ENCODE data around the gene NAXD. TPM values are rescaled to one million over a fixed set of nuclear protein-coding genes. Genes with fewer than 3 reads are reported as not detected.
"Not testable (repeated sequence)": the region's sequence is repeated elsewhere in the genome, so short reads cannot be mapped to it uniquely, and the experiment has no call there.

NAXD gene
- total RNA-seq, 1 donor from 2014 or later, result 17.7 TPM

- Histone ChIP-seq H3K27ac (no peak overlapping the region), H3K4me2 (no peak overlapping the region), H3K79me2 (ENCODE audit: low read depth) (no peaks in the 10 kb centered on the region), H3F3A (ENCODE audit: low read depth) (peaks cover 12% of the 10 kb centered on the region), H3K4me1 (peaks cover 5% of the 10 kb centered on the region), H3K9me3 (ENCODE audit: low read depth) (no peaks in the 10 kb centered on the region), H3K9ac (no peak overlapping the region), H2AFZ (replicated peaks) (no peak overlapping the region), H3K27me3 (no peaks in the 10 kb centered on the region), H4K20me1 (ENCODE audit: low read depth) (no peaks in the 10 kb centered on the region), H3K36me3 (no peaks in the 10 kb centered on the region), H3K4me3 (no peak overlapping the region)
- peaks cover 15% of the 10 kb centered on the region for H3K9me3 Mint-ChIP-seq
- H3K27ac Mint-ChIP-seq, result no peak overlapping the region
- peaks cover 6% of the 10 kb centered on the region for H3K4me1 Mint-ChIP-seq
- H3K4me3 Mint-ChIP-seq, result no peak overlapping the region
- peaks cover 4% of the 10 kb centered on the region for H3K36me3 Mint-ChIP-seq
- H3K27me3 Mint-ChIP-seq (ENCODE audit: insufficient read depth, low read depth), result peaks cover 7% of the 10 kb centered on the region
- no peak for DNase-seq (ENCODE audit: low spot score)
- TF ChIP-seq CTCF (IDR thresholded peaks at IDR 0.05) (no peak), EZH2 (IDR thresholded peaks at IDR 0.05) (no peak), EZH2phosphoT487 (IDR thresholded peaks at IDR 0.05) (no peak)
These were observed 10.2 kb upstream of the NAXD start for GRCh38 chr13:110605132-110605531.

GRCh38 chr13:110606281-110606680, 9.1 kb upstream of the NAXD start:
- H3F3A ChIP-seq (ENCODE audit: low read depth), result peaks cover 12% of the 10 kb centered on the region
- not testable (repeated sequence) for DNase-seq (ENCODE audit: low spot score); H3K4me1 ChIP-seq; H3K9me3 ChIP-seq (ENCODE audit: low read depth); H3K36me3 ChIP-seq; H3K4me3 Mint-ChIP-seq; H4K20me1 ChIP-seq (ENCODE audit: low read depth); H3K4me3 ChIP-seq; H3K27me3 ChIP-seq; H2AFZ ChIP-seq (replicated peaks); H3K27ac ChIP-seq; H3K36me3 Mint-ChIP-seq; H3K4me2 ChIP-seq; H3K27me3 Mint-ChIP-seq (ENCODE audit: insufficient read depth, low read depth); H3K27ac Mint-ChIP-seq; H3K4me1 Mint-ChIP-seq; H3K79me2 ChIP-seq (ENCODE audit: low read depth); H3K9ac ChIP-seq
- H3K9me3 Mint-ChIP-seq, result peaks cover 15% of the 10 kb centered on the region

DNA sequence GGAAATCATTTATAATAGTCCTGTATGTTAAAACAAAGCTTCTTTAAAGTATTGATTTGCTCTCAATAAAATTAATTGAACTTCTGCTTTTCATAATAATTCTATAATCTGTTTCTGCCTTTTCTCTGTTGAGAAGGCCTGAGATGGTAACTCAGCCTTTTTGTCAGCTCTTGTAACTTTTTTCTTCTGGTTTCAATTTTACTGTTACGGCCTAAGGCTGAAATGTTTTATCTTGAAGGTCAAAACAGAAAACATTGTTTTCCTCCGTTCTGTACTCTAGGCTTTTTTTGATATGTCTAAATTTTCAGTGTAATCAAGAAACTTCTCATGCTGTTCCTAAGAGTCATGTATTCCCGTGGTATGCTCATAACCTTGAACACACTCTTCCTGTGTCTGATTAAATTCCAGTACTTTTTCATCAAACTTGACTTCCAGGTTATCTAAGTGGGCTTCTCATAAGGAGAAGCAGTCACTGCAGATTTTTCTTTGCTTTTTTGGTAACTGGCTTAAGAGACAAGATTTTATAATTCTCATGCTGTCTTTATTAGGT, 7.6 kb upstream of the NAXD start:
- Mint-ChIP-seq H3K9me3 (peaks cover 15% of the 10 kb centered on the region), H3K27me3 (ENCODE audit: insufficient read depth, low read depth) (peaks cover 12% of the 10 kb centered on the region), H3K27ac (no peak overlapping the region), H3K4me1 (no peaks in the 10 kb centered on the region), H3K4me3 (no peak overlapping the region), H3K36me3 (peaks cover 4% of the 10 kb centered on the region)
- Histone ChIP-seq H3K4me2 (no peak overlapping the region), H3K27me3 (peaks cover 14% of the 10 kb centered on the region), H3K9me3 (ENCODE audit: low read depth) (no peaks in the 10 kb centered on the region), H3K4me1 (peaks cover 4% of the 10 kb centered on the region), H2AFZ (replicated peaks) (no peak overlapping the region), H3K27ac (no peak overlapping the region), H3K36me3 (no peaks in the 10 kb centered on the region), H3F3A (ENCODE audit: low read depth) (no peaks in the 10 kb centered on the region), H3K4me3 (no peak overlapping the region), H4K20me1 (ENCODE audit: low read depth) (no peaks in the 10 kb centered on the region), H3K9ac (no peak overlapping the region), H3K79me2 (ENCODE audit: low read depth) (no peaks in the 10 kb centered on the region)
- DNase-seq (ENCODE audit: low spot score), result no peak
- no peak for TF ChIP-seq EZH2 (IDR thresholded peaks at IDR 0.05)
- TF ChIP-seq CTCF (IDR thresholded peaks at IDR 0.05), result no peak
- no peak for TF ChIP-seq EZH2phosphoT487 (IDR thresholded peaks at IDR 0.05)

DNA sequence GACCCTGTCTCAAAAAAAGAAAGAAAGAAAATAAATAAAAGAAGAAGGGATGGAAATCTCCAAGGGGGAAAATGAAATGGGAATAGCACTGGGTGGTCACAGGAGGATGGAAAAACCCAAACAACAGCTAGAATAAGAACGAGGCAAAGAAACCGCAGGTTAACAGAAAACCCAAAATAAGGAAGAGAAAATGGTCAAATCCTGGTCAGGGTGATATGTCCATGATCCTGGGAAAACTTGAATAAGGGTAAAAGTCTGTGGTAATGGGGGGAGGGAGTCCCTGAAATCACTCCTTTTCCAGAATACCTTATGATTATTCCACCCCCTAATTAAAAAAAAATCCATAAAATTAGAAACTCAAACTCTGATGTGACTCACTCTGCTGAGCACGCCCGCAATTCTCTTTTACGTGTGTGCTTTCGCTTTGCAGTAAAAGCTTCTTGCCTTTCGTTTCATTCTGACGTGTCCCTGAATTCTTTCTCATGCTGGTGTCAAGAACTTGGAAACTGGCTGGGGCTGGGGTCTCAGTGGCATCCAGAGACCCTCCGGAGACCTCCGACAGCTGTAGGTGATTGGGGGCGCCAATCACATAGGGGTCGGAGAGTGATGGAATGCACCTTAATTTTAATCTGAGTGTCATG, 4.3 kb upstream of the NAXD start:
- Histone ChIP-seq H3K27me3 (peaks cover 25% of the 10 kb centered on the region), H4K20me1 (ENCODE audit: low read depth) (no peaks in the 10 kb centered on the region), H3K9ac (no peak overlapping the region), H3K36me3 (no peaks in the 10 kb centered on the region), H3K4me2 (no peak overlapping the region), H3K79me2 (ENCODE audit: low read depth) (peaks cover 5% of the 10 kb centered on the region), H2AFZ (replicated peaks) (no peak overlapping the region), H3K9me3 (ENCODE audit: low read depth) (no peaks in the 10 kb centered on the region), H3K27ac (no peak overlapping the region), H3F3A (ENCODE audit: low read depth) (no peaks in the 10 kb centered on the region), H3K4me1 (peaks cover 4% of the 10 kb centered on the region), H3K4me3 (no peak overlapping the region)
- no peak for DNase-seq (ENCODE audit: low spot score)
- Mint-ChIP-seq H3K4me1 (peaks cover 7% of the 10 kb centered on the region), H3K36me3 (peaks cover 4% of the 10 kb centered on the region), H3K27me3 (ENCODE audit: insufficient read depth, low read depth) (peaks cover 9% of the 10 kb centered on the region), H3K27ac (peak overlapping the region; percentile 15), H3K9me3 (peaks cover 18% of the 10 kb centered on the region), H3K4me3 (no peak overlapping the region)
- TF ChIP-seq CTCF (IDR thresholded peaks at IDR 0.05), result no peak
